HG03060 (cell line): ENCODE measurements around the gene PIP4K2A.
A peak's percentile ranks its signal among the peaks of the same experiment; 100 is the strongest.

ENCODE experiments used
- ATAC-seq: cut with Tn5 transposase; IDR thresholded peaks from one replicate; pipeline ENCODE4 v1.9.1; 2021; ENCODE audit warnings: low read depth, moderate number of reproducible peaks; ENCODE audit not compliant: unreplicated experiment

Gene PIP4K2A

GRCh38 chr10:22605168-22605567 lies 109.2 kb downstream of the PIP4K2A start:
- ATAC-seq = peak; percentile 27

- ATAC-seq = no peak
These were observed 109.8 kb downstream of the PIP4K2A start for GRCh38 chr10:22604344-22605126.

GRCh38 chr10:22603581-22603980 lies 110.8 kb downstream of the PIP4K2A start:
- no peak for ATAC-seq

GRCh38 chr10:22601618-22602017 lies 112.8 kb downstream of the PIP4K2A start:
- no peak for ATAC-seq

GRCh38 chr10:22599636-22600228 lies 114.6 kb downstream of the PIP4K2A start:
- no peak for ATAC-seq

GRCh38 chr10:22599048-22599561 lies 115.3 kb downstream of the PIP4K2A start:
- no peak for ATAC-seq

- no peak for ATAC-seq
These were observed 115.9 kb downstream of the PIP4K2A start for GRCh38 chr10:22598478-22598877.

GRCh38 chr10:22597138-22597537 lies 117.2 kb downstream of the PIP4K2A start:
- ATAC-seq = no peak

- no peak for ATAC-seq
These were observed 120.7 kb downstream of the PIP4K2A start for GRCh38 chr10:22593636-22594198.

- ATAC-seq = no peak
These were observed 121.4 kb downstream of the PIP4K2A start for GRCh38 chr10:22593026-22593425.

GRCh38 chr10:22589851-22590514 lies 124.4 kb downstream of the PIP4K2A start:
- ATAC-seq = no peak

GRCh38 chr10:22588462-22588861 lies 125.9 kb downstream of the PIP4K2A start:
- no peak for ATAC-seq

- ATAC-seq = no peak
These were observed 130.7 kb downstream of the PIP4K2A start for GRCh38 chr10:22583683-22584082.

- ATAC-seq = no peak
These were observed 132.9 kb downstream of the PIP4K2A start for GRCh38 chr10:22581461-22581860.

- no peak for ATAC-seq
These were observed 133.7 kb downstream of the PIP4K2A start for GRCh38 chr10:22580711-22581110.

GRCh38 chr10:22579826-22580225 lies 134.6 kb downstream of the PIP4K2A start:
- ATAC-seq = no peak

- ATAC-seq = no peak
These were observed 140.4 kb downstream of the PIP4K2A start for GRCh38 chr10:22573820-22574569.

GRCh38 chr10:22570733-22571430 lies 143.5 kb downstream of the PIP4K2A start:
- no peak for ATAC-seq

GRCh38 chr10:22570234-22570633 lies 144.1 kb downstream of the PIP4K2A start:
- no peak for ATAC-seq

GRCh38 chr10:22568928-22569327 lies 145.4 kb downstream of the PIP4K2A start:
- no peak for ATAC-seq
